22Rv1 (cell line): ENCODE measurements around the gene PCDH7.

Experiments
- H3K27ac ChIP-seq: fragments of 450-650 bp; 2 replicates; pipeline ENCODE4 v1.5.1; 2017
- ZFX ChIP-seq: fragments of 450-650 bp; IDR thresholded peaks from 2 replicates; pipeline ENCODE4 v1.6.1; 2017; ENCODE audit warnings: antibody characterized with exemption, borderline replicate concordance
- TF ChIP-seq, protein P1 (sequence below): fragments of 450-650 bp; IDR thresholded peaks from 2 replicates; pipeline ENCODE4 v1.5.1; 2017; ENCODE audit warnings: mild to moderate bottlenecking

PCDH7 gene

DNA sequence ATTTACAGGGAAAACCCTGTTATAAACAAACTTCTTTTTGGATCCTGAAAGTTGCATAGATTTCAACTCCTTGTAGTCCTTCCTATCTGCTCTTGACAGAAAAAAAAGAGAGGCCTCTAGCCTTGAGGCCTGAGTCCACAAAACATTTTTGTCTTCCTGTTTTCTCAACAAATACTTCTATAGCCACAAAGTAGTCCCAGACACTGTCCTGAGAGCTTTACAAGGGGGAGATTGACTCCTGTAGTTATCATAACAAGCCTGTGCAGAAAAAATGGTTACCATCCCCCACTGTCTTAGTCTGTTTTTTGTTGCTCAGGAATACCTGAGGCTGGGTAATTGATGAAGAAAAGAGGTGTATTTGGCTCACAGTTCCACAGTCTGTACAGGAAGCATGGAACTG lies 35.2 kb downstream of the PCDH7 start:
- H3K27ac ChIP-seq, result no peak overlapping the region
- no peak for TF ChIP-seq ZFX
- TF ChIP-seq, protein P1, sequence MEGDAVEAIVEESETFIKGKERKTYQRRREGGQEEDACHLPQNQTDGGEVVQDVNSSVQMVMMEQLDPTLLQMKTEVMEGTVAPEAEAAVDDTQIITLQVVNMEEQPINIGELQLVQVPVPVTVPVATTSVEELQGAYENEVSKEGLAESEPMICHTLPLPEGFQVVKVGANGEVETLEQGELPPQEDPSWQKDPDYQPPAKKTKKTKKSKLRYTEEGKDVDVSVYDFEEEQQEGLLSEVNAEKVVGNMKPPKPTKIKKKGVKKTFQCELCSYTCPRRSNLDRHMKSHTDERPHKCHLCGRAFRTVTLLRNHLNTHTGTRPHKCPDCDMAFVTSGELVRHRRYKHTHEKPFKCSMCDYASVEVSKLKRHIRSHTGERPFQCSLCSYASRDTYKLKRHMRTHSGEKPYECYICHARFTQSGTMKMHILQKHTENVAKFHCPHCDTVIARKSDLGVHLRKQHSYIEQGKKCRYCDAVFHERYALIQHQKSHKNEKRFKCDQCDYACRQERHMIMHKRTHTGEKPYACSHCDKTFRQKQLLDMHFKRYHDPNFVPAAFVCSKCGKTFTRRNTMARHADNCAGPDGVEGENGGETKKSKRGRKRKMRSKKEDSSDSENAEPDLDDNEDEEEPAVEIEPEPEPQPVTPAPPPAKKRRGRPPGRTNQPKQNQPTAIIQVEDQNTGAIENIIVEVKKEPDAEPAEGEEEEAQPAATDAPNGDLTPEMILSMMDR, result no peak

DNA sequence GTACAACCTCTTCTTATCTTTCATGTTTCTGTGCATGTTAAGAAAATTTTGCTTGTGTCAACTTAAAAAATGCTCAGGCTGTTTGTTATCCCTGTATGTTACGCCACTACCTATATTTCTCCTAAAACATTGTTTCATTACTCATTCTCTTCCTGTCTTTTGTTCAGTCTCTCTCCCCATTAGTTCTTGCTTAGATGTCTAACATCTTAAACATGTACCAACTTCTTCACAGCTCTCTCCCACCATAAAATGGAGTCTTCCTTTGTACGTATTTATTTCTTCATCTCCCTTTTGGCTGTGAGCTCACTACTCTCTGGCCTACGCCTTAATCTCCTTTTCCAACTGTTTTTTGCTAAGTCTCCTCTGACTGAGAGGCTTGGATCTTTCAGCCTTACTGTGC lies 36.4 kb downstream of the PCDH7 start:
- H3K27ac ChIP-seq, result no peak overlapping the region
- TF ChIP-seq, protein P1, result no peak

GRCh38 chr4:30757357-30757756 lies 37.2 kb downstream of the PCDH7 start:
- H3K27ac ChIP-seq, result no peak overlapping the region
- no peak for TF ChIP-seq ZFX
- TF ChIP-seq, protein P1, result no peak

- TF ChIP-seq, protein P1, result no peak
- TF ChIP-seq ZFX, result no peak
- no peak overlapping the region for H3K27ac ChIP-seq
Observed at GRCh38 chr4:30760551-30760950, 40.4 kb downstream of the PCDH7 start.

DNA sequence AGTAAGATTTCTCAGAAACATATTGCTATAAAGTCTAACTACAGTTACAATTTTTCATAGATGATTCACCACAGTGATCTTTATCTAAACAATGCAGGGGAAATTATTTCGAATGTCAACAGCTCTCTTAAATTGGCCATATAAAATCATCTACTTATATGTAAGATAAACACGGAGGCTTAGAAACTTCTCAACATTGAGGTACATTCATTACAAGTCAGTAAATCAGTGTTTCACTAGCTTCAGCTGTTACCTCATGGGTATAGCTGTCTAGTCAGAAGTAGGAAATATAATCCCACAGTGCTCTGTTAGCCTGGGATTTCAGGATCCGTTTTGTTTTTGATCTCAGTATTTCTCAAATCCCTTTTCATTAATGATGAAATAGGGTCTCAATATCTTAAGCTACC lies 43.2 kb downstream of the PCDH7 start:
- no peak overlapping the region for H3K27ac ChIP-seq
- no peak for TF ChIP-seq ZFX
- TF ChIP-seq, protein P1, result no peak

- no peak for TF ChIP-seq ZFX
- TF ChIP-seq, protein P1, result no peak
- H3K27ac ChIP-seq, result no peak overlapping the region
Observed at GRCh38 chr4:30765022-30765421, 44.9 kb downstream of the PCDH7 start.

DNA sequence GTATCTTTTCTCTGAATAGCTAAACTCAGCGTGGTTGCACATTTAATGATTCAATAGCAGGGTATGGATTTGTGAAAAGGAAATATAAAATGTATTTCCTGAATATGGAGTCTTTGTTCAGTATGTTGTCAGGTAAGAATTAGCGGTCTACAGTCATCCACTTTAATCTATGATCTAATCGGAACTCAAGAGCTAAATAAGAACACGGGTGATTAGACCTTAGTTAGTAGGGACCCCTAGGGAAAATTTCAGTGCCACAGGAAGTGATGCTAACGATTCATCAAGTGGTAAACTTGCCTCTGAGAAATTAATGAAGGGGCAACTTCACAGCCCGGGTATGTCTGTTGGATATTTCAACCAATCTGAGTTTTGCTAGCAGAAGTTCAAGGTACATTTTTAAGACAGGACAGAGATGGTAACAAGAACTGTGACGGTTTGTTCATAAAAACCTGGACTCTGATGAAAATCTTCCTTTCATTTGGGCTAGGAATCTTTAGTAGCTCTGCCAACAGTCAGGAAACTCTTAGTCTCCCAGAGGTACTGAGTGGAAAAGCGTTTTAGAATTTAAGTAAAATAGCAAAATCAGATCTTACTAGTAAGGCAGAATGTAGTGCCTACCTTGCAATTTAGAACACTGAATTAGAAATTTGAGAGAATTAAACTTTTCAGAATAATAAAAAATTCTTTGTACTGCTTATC lies 47.1 kb downstream of the PCDH7 start:
- no peak for TF ChIP-seq ZFX
- TF ChIP-seq, protein P1, result no peak

More for the DNA sequence above, 47.1 kb downstream of the PCDH7 start:
- H3K27ac ChIP-seq, result no peak overlapping the region
